Measurements from ENCODE around the gene ESAM. TPM values are rescaled to one million over a fixed set of nuclear protein-coding genes. Genes with fewer than 3 reads are reported as not detected.

Gene ESAM
- total RNA-seq, 1 experiment from 2014 or later: not detected

- DNase-seq (ENCODE audit: low read depth): no peak
Measured at GRCh38 chr11:124729571-124729970, 32.5 kb downstream of the ESAM start.

- DNase-seq (ENCODE audit: low read depth): no peak
Measured at GRCh38 chr11:124728134-124728533, 34.0 kb downstream of the ESAM start.

GRCh38 chr11:124727474-124727873 is 34.6 kb downstream of the ESAM start:
- DNase-seq (ENCODE audit: low read depth): no peak

GRCh38 chr11:124725719-124726105 is 36.4 kb downstream of the ESAM start:
- peak; percentile 55 for DNase-seq (ENCODE audit: low read depth)

- peak; percentile 7 for DNase-seq (ENCODE audit: low read depth)
Measured at GRCh38 chr11:124724979-124725718, 36.9 kb downstream of the ESAM start.

- no peak for DNase-seq (ENCODE audit: low read depth)
Measured at GRCh38 chr11:124722176-124722575, 39.9 kb downstream of the ESAM start.

- no peak for DNase-seq (ENCODE audit: low read depth)
Measured at GRCh38 chr11:124719534-124719933, 42.6 kb downstream of the ESAM start.

- no peak for DNase-seq (ENCODE audit: low read depth)
Measured at GRCh38 chr11:124718801-124719200, 43.3 kb downstream of the ESAM start.

GRCh38 chr11:124717786-124718651 is 44.1 kb downstream of the ESAM start:
- DNase-seq (ENCODE audit: low read depth): peak; percentile 48

GRCh38 chr11:124717421-124717785 is 44.7 kb downstream of the ESAM start:
- DNase-seq (ENCODE audit: low read depth): peak; percentile 35

GRCh38 chr11:124716591-124716990 is 45.5 kb downstream of the ESAM start:
- peak; percentile 37 for DNase-seq (ENCODE audit: low read depth)

- no peak for DNase-seq (ENCODE audit: low read depth)
Measured at GRCh38 chr11:124712392-124712791, 49.7 kb downstream of the ESAM start.

- DNase-seq (ENCODE audit: low read depth): no peak
Measured at GRCh38 chr11:124707829-124708228, 54.3 kb downstream of the ESAM start.

Other genes starting within 250 kb of the ESAM start
- not detected in 2 replicates for gene OR8B12, start 218.6 kb downstream of the ESAM start, total RNA-seq (2014; rRNA removed; shearing (Covaris generic))
- not detected in 2 replicates for gene OR8A1, start 192.3 kb downstream of the ESAM start, total RNA-seq (2014; rRNA removed; shearing (Covaris generic))
- not detected in 2 replicates for gene PANX3, start 150.9 kb downstream of the ESAM start, total RNA-seq (2014; rRNA removed; shearing (Covaris generic))
- 16.2 and 19.3 TPM in 2 replicates for gene TBRG1, start 139.4 kb downstream of the ESAM start, total RNA-seq (2014; rRNA removed; shearing (Covaris generic))
- 6.7 and 12.0 TPM in 2 replicates for gene SIAE, start 88.6 kb downstream of the ESAM start, total RNA-seq (2014; rRNA removed; shearing (Covaris generic))
- gene SPA17, start 88.4 kb downstream of the ESAM start, total RNA-seq (2014; rRNA removed; shearing (Covaris generic)): 21.7 and 27.3 TPM in 2 replicates
- gene NRGN, start 22.3 kb downstream of the ESAM start, total RNA-seq (2014; rRNA removed; shearing (Covaris generic)): 1.9 and 3.2 TPM in 2 replicates
- not detected in 2 replicates for gene VSIG2, start 10.0 kb downstream of the ESAM start, total RNA-seq (2014; rRNA removed; shearing (Covaris generic))
- 9.3 and 15.0 TPM in 2 replicates for gene MSANTD2, start 38.1 kb upstream of the ESAM start, total RNA-seq (2014; rRNA removed; shearing (Covaris generic))
- gene ROBO3, start 103.1 kb upstream of the ESAM start, total RNA-seq (2014; rRNA removed; shearing (Covaris generic)): 20.3 and 21.7 TPM in 2 replicates
- gene ROBO4, start 135.6 kb upstream of the ESAM start, total RNA-seq (2014; rRNA removed; shearing (Covaris generic)): 8.9 and 9.6 TPM in 2 replicates
- gene HEPN1, start 157.0 kb upstream of the ESAM start, total RNA-seq (2014; rRNA removed; shearing (Covaris generic)): not detected in 2 replicates
- not detected in 2 replicates for gene HEPACAM, start 173.8 kb upstream of the ESAM start, total RNA-seq (2014; rRNA removed; shearing (Covaris generic))
- gene CCDC15, start 191.9 kb upstream of the ESAM start, total RNA-seq (2014; rRNA removed; shearing (Covaris generic)): 10.9 and 11.4 TPM in 2 replicates